K562 treated with DMSO at 1 percent for 4 hours (cell line): ENCODE results near the gene ZNF585A. TPM values are rescaled to one million over a fixed set of nuclear protein-coding genes. Genes with fewer than 3 reads are reported as not detected.

ENCODE experiments used
- total RNA-seq: library from RNA; unstranded; fragments of 300-600 nt; gene quantifications from 2 replicates; pipeline ENCODE4 v1.2.3, GENCODE V29; 2022; ENCODE audit not compliant: insufficient read depth

Gene ZNF585A
- 4.4 and 8.6 TPM in 2 replicates for total RNA-seq

DNA sequence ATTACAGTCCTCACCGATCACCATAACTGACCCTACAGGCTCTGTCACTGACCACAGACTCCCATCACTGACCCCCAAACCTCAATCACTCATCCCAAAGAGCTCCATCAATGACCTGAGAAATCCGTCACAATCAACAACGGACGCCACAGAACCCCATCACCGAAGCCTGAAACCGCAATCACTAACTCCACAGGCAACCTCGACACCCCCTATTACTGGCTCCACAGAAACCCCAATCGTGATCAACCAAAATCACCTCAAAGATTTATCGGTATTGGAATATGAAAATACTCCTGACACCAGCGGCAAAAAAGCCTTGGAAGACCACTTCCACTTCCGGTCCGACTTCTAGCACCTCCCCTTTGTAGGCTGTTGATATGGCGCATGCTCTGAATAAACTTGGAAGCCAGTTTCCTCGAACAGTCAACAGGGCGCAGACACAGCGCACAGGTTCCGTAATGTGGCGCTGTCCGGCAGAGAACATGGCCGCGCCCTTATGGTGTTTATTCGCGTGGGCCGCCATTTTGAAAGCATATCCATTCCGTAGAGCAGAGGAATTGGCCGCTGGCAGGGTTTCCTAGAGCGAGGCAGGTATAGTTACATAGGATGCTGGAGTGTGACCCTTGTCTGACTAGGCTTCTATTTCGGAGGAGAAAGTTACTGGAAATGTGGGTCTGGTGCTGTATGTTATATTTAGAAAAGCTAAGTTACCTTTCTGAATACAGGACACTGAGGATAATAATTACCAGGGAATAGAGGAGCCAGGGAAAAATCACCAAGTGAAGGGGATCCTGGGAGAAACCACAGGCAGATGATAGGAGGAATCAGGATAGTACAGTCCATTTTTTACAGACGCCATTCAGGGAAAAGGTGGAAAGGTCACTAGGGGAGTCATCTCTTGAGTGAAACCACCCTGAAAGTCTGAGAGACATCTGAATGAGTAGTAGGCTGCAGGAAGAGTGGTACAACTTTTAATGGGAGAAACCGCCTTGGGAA lies at the start of gene ZNF585A:
Gene ZNF585A, minus strand, starts transcription at position 328 of the 999 bp plus-strand sequence. CDS start 2,785 bp downstream, outside the sequence.

DNA sequence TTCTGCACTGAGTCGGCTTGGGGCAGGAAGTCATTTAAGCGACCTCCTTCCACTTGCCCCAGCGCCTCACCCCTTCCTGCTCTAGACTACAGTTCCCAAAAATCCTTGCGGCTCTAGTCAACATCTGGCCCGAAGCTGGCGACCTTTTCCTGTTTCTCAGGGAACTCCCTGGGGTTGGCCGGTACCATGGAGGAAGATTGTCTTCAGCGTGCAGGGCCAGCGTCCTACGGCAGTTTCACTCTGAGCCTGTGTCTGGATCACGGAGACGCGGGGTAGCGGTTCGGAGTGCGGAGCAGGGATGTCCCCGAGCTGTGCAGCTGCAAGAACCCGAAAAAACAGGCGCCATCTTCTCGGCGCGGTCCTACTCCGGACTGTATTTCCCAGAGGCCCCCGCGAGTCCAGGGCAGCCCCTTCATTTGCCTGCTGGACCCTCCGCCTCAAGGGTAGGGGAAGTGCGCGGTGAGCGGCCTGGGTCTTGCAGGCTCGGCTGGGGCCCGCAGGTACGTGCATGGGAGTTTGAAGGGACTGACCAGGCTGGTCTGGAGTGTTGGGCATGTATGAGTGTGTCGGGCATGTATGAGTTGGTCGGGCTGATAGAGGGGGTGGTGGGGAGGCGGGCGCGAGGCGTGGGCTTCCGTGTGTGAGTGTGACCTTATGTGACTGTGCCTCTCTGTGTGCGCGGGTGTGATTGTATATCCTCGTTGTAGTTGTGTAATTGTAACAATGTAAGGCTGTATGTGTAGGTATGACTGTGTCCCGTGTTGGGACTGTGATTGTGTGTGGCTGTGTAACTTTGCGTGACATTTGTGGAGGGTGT lies 45.5 kb upstream of the ZNF585A start, which contains the start of gene ZNF383:
Gene ZNF383, plus strand, starts transcription at position 440 of the 817 bp plus-strand sequence. CDS start 12,240 bp downstream, outside the sequence.

Other genes with a start within 250 kb of the ZNF585A start
- 2.1 and 2.5 TPM in 2 replicates for gene ZNF420, start 94.3 kb downstream of the ZNF585A start, total RNA-seq
- gene ZNF585B, start 37.8 kb upstream of the ZNF585A start, total RNA-seq: 3.0 and 12.5 TPM in 2 replicates
- 0.92 and 1.9 TPM in 2 replicates for gene ZNF383, start 45.5 kb upstream of the ZNF585A start, total RNA-seq
- gene ZNF527, start 198.4 kb upstream of the ZNF585A start, total RNA-seq: 0.43 and 0.77 TPM in 2 replicates